GM19043 (cell line): Measurements from ENCODE around the gene ALS2CL.

ENCODE experiments used
- ATAC-seq: cut with Tn5 transposase; IDR thresholded peaks from one replicate; pipeline ENCODE4 v1.9.1; 2021; ENCODE audit warnings: low read depth; ENCODE audit not compliant: unreplicated experiment

ALS2CL gene

DNA sequence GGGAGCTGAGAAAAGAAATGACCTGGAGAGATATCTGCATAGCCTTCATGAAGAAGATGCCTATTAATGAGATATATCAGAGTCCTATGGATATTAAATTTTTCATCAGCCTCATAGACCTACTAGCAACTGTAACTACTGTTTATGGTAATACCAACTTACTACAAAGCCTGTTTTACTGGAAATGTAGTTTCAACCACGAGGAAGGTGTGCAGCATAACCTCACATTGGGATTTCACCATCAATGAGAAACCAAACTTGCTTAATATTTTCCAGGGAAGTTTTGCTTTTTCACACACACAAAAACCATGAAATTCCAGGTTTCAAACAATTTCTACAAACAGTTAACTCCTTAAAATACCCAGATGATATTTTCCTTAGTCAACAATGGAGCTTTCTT, 49.8 kb downstream of the ALS2CL start:
- ATAC-seq, result no peak

GRCh38 chr3:46642971-46643370, 50.5 kb downstream of the ALS2CL start:
- no peak for ATAC-seq

DNA sequence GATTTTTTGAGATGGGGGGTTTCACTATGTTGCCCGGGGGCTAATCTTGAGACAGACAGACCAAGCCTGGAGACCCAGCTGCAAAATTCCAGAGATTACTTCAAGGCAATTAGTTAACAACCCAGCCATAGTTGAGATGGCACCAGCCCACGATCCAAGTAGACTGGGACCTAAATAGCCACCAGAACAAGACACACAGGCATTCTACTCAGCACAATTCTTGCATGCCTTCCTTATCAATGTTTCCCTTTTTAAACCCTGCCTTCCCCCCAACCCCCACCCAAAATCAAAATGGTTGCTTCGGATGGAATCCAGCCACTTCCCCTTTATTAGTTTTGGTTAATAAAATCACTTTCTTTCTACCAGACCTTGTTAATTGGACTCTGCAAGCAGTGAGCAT, 52.6 kb downstream of the ALS2CL start:
- no peak for ATAC-seq

DNA sequence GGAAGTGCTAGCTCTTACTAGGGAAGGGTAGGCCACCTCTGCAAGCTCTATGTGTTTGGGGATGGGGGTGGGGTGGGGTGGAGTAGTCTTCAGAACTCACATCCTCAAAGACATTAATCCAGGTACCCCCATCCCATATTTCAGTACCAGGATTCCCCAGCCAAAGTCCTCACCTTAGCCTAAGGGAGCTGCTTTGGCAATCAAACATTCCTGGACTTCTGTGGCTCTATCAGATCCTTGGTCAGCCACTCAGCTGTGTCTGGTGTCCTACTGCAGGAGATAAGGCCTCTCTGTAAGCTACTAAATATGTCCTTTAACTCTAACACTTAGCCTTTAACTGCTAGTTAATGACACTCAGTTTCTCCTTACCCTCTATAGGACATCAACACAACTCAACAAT, 54.3 kb downstream of the ALS2CL start:
- no peak for ATAC-seq

DNA sequence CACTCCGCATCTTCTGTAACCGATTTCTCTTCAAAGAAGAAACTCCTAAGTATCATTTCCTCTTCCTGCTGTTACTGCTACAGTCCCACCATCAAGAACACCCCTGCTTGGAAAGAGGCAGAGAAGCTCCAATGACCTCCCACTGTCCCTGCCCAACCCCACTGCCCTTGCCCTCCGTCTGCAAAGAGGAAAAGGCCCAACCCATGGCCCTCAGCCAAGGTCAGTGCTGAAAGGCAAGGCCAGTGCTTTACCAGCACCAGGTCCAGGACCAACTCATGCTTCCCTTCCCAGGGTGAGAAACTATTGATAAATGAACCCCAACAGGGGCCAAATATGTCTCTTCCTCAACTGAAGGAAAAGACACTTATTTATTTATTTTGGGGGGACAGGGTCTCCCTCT, 58.6 kb downstream of the ALS2CL start:
- ATAC-seq, result no peak

DNA sequence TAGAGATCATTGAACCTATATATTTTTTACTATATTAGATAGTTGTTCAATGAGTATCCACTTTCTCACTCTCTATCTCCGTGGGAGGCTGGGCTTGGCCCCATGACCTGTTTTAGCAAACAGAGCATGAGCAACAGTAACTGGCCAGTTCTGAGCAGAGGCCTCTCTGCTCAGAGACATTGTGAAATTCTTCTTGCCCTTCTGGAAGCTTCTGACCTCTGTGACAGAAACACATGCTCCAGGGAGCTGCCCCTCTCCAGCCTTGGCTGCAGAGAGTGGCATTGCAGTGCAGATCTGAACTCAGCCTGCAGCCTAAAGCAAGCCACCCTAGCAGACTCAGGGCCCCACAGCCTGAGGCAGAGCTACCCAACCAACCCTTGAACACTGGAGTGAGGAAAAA, 60.7 kb downstream of the ALS2CL start:
- ATAC-seq, result no peak

DNA sequence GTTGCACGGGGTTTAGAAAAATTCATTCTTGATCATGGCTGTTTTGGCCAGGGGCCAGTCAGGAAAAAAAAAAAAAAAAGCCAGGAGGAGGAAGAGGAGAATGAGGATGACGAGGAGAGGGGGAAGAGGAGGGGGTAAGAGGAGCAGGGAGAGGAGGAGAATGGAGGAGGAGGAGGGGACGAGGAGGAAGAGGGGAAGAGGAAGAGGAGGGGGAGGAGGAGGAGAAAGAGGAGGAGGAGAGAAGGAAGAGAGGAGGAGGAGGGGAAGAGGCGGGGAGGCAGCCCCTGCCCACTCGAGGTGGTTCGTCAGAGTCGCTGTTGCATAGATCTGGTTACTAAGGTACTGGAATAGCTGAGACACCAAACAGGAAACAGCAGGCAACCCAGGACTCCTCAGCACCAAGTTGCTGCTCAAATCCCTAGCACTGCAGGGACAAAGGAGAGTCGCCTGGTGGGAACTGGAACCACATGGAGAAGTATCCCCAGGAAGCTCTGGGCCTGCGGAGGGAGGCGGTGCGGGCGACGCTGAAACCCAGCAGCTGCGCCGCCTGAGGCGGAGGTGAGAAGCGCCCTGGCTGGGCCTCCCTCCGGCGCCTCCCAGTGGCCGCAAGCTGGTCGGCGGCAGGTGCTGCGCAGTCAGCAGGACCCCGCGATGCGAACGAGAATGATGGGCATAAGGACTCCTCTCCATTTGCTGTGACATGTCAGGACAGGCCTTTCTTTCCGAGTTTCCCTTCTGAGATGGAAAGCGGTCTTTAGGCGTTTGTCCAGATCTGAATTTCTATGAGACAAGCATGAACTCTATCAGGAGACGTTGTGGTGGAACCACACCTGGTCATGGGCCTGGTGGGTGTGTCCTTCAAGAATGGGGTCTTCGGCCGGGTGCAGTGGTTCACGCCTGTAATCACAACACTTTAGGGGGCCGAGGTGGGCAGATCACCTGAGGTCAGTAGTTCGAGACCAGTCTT, 63.6 kb downstream of the ALS2CL start:
- ATAC-seq, result peak; percentile 86

GRCh38 chr3:46628901-46629369, 64.5 kb downstream of the ALS2CL start:
- no peak for ATAC-seq

DNA sequence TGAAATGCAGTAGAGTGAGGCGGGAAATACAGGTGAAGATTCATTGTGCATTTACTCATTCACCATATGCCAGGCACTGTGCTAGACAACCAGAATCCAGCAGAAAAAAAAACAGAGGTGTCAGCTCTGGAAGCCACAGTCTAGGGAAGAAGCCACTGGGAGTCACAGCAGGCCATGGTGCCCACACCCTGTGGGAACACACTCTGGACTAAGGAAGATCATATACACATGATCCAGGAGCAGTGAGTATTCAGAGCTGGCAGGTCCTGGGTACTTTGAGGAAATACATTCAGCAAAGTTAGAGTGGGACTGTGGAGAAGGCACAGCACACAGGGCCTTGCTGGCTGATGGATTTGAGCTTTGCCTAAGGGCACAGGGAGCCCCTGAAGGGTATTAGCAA, 66.4 kb downstream of the ALS2CL start:
- ATAC-seq, result no peak

- ATAC-seq, result no peak
These were observed 67.4 kb downstream of the ALS2CL start for GRCh38 chr3:46626039-46626438.

DNA sequence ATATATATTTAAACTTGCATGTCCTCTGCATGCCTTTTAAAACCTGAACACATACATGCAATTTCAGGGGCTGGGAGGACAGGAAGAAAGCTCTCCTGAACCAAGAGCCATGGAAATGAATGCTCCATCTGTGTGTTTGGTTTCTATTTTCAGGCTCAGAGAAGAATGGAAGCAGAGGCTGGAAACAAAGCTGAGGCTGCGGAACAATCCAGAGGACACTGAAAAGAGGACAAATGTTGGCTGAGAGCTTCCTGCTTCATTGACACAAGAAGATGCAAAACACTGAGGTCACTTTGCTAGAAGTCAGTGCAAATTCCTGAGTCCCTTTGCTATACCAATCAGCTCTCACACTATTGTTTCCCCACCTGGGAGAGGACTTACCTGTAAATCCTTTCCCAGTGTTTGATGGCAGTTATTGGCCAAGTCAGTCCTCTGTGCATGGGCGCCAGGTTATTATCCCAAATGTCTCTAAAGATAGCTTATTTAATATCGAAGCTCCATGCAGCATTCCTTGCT, 68.4 kb downstream of the ALS2CL start:
- ATAC-seq, result no peak

DNA sequence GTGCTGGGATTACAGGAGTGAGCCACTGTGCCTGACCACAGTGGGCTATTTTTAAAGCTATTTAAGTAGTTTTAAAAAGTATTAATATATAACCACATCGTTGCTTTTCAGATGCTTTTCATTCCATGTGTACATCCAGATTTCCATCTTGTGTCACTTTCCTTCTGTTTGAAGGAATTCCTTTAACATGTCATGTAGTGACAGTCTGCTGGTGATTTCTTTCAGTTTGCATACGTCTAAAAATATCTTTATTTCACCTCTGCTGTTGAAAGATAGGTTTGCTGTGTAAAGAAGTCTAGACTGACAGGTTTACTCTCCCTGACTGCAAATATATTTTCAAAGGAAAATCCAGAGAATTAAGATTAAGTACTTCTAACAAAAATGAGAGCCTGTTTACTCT, 68.9 kb downstream of the ALS2CL start:
- no peak for ATAC-seq

DNA sequence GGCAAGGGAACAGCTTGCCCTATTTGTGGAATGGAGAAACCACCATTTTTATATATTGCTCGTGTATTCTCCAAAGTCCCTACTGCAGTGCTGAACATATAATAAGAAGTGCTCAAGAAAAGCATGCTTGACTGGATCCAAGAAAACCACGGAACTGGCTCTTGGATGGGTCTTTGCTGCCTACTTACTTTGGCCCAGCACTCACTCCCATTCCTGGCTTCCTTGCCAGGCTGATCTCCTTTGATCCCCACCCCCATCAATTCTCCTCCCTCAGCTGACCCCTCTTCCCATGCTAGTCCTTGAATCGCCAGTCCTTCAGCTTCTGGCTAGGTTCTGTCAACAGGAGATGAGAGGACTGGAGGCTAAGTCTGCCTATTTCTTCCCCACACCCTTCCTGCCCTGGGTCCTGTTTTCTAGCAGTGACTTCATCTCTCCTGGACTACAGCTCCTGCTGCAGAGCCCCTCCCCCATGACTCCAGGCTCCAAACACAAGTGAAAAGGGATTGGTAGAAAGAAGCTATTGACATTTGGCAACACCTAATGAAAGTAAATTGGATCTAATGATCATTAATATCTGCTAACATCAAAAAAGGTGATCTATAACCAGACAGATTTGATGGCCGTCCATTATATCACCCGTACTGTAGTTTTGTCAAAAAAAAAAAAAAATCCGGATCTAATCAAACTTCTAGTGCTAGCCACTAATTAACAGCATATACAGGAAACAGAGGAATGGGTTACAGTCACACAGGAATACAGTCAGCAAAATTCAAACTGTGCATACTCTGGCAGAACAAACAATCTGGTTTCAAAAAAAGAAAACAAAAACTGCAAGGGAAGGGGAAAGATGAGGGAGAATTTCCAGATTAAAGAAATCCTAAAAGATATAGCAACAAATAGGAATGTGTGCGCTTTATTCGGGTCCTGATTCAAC, 73.4 kb downstream of the ALS2CL start:
- ATAC-seq, result no peak
